Measurements from ENCODE around the gene PIKFYVE.
"Not testable (repeated sequence)": the region's sequence is repeated elsewhere in the genome, so short reads cannot be mapped to it uniquely, and the experiment has no call there.

Gene PIKFYVE

GRCh38 chr2:208249296-208249695 lies 16.8 kb upstream of the PIKFYVE start:
- Mint-ChIP-seq H3K4me3 (no peak overlapping the region), H3K27ac (no peak overlapping the region), H3K27me3 (no peaks in the 10 kb centered on the region), H3K4me1 (peaks cover 20% of the 10 kb centered on the region), H3K9me3 (no peaks in the 10 kb centered on the region), H3K36me3 (ENCODE audit: low read depth) (peaks cover 22% of the 10 kb centered on the region)
- ATAC-seq (no peak), DNase-seq (no peak)

GRCh38 chr2:208250388-208250787 lies 15.7 kb upstream of the PIKFYVE start:
- no peak for ATAC-seq
- DNase-seq = no peak
- Mint-ChIP-seq H3K4me1 (peaks cover 22% of the 10 kb centered on the region), H3K27me3 (no peaks in the 10 kb centered on the region), H3K36me3 (ENCODE audit: low read depth) (peaks cover 22% of the 10 kb centered on the region), H3K4me3 (no peak overlapping the region), H3K9me3 (no peaks in the 10 kb centered on the region), H3K27ac (no peak overlapping the region)

GRCh38 chr2:208251098-208251497 lies 15.0 kb upstream of the PIKFYVE start:
- H3K9me3 Mint-ChIP-seq = no peaks in the 10 kb centered on the region
- H3K4me3 Mint-ChIP-seq = no peak overlapping the region
- peaks cover 27% of the 10 kb centered on the region for H3K4me1 Mint-ChIP-seq
- H3K27me3 Mint-ChIP-seq = no peaks in the 10 kb centered on the region
- no peak for ATAC-seq
- peaks cover 22% of the 10 kb centered on the region for H3K36me3 Mint-ChIP-seq (ENCODE audit: low read depth)
- H3K27ac Mint-ChIP-seq = no peak overlapping the region
- DNase-seq = no peak

GRCh38 chr2:208252716-208253492 lies 13.2 kb upstream of the PIKFYVE start:
- Mint-ChIP-seq H3K27ac (peak overlapping the region; percentile 25), H3K9me3 (no peaks in the 10 kb centered on the region), H3K27me3 (no peaks in the 10 kb centered on the region), H3K4me1 (peaks cover 27% of the 10 kb centered on the region), H3K36me3 (ENCODE audit: low read depth) (peaks cover 15% of the 10 kb centered on the region), H3K4me3 (peak overlapping the region; percentile 97)
- no peak for DNase-seq
- no peak for ATAC-seq

- no peak for DNase-seq
- Mint-ChIP-seq H3K9me3 (no peaks in the 10 kb centered on the region), H3K36me3 (ENCODE audit: low read depth) (peaks cover 15% of the 10 kb centered on the region), H3K4me3 (peak overlapping the region; percentile 97), H3K27ac (peak overlapping the region; percentile 62), H3K27me3 (no peaks in the 10 kb centered on the region), H3K4me1 (peaks cover 27% of the 10 kb centered on the region)
- no peak for ATAC-seq
Measured at GRCh38 chr2:208253600-208254117, 12.4 kb upstream of the PIKFYVE start.

- Mint-ChIP-seq H3K27ac (peak overlapping the region; percentile 84), H3K9me3 (no peaks in the 10 kb centered on the region), H3K36me3 (ENCODE audit: low read depth) (peaks cover 15% of the 10 kb centered on the region), H3K27me3 (no peaks in the 10 kb centered on the region), H3K4me3 (peak overlapping the region; percentile 97), H3K4me1 (peaks cover 27% of the 10 kb centered on the region)
- DNase-seq = peak; percentile 88
- peak; percentile 81 for ATAC-seq
Measured at GRCh38 chr2:208254118-208254870, 11.8 kb upstream of the PIKFYVE start.

- Mint-ChIP-seq H3K4me3 (peak within 1 kb of the TSS; percentile 97), H3K9me3 (no peaks in the 10 kb centered on the region), H3K27me3 (no peaks in the 10 kb centered on the region), H3K4me1 (peaks cover 27% of the 10 kb centered on the region), H3K27ac (peak within 1 kb of the TSS; percentile 84), H3K36me3 (ENCODE audit: low read depth) (peaks cover 11% of the 10 kb centered on the region)
- DNase-seq (peak; percentile 98), ATAC-seq (peak; percentile 77)
Measured at GRCh38 chr2:208254871-208255556, 11.0 kb upstream of the PIKFYVE start, which contains the start of gene IDH1. TSS of gene IDH1 (minus strand) at chr2:208255071. CDS start at chr2:208251551, 3,520 bp downstream.

GRCh38 chr2:208255557-208256106 lies 10.4 kb upstream of the PIKFYVE start:
- ATAC-seq = no peak

GRCh38 chr2:208256192-208256782 lies 9.8 kb upstream of the PIKFYVE start:
- Mint-ChIP-seq H3K4me1 (peaks cover 25% of the 10 kb centered on the region), H3K4me3 (peak overlapping the region; percentile 97), H3K36me3 (ENCODE audit: low read depth) (peaks cover 8% of the 10 kb centered on the region), H3K9me3 (no peaks in the 10 kb centered on the region), H3K27me3 (no peaks in the 10 kb centered on the region), H3K27ac (no peak overlapping the region)
- ATAC-seq = no peak
- no peak for DNase-seq

More at GRCh38 chr2:208255557-208256106, 10.4 kb upstream of the PIKFYVE start:
- Mint-ChIP-seq H3K27ac (peak overlapping the region; percentile 84), H3K4me1 (peaks cover 27% of the 10 kb centered on the region), H3K4me3 (peak overlapping the region; percentile 97), H3K27me3 (no peaks in the 10 kb centered on the region), H3K9me3 (no peaks in the 10 kb centered on the region), H3K36me3 (ENCODE audit: low read depth) (peaks cover 8% of the 10 kb centered on the region)
- no peak for DNase-seq

GRCh38 chr2:208256849-208257813 lies 8.9 kb upstream of the PIKFYVE start:
- H3K27ac Mint-ChIP-seq; H3K4me3 Mint-ChIP-seq; H3K36me3 Mint-ChIP-seq (ENCODE audit: low read depth); H3K9me3 Mint-ChIP-seq; ATAC-seq; H3K27me3 Mint-ChIP-seq; DNase-seq: not testable (repeated sequence)
- peaks cover 24% of the 10 kb centered on the region for H3K4me1 Mint-ChIP-seq

GRCh38 chr2:208265371-208265800 lies 669 bp upstream of the PIKFYVE start:
- Mint-ChIP-seq H3K27me3 (no peaks in the 10 kb centered on the region), H3K9me3 (no peaks in the 10 kb centered on the region), H3K4me1 (peaks cover 42% of the 10 kb centered on the region), H3K4me3 (peak overlapping the region; percentile 90), H3K27ac (peak overlapping the region; percentile 96), H3K36me3 (ENCODE audit: low read depth) (peaks cover 4% of the 10 kb centered on the region)
- peak; percentile 61 for ATAC-seq
- peak; percentile 55 for DNase-seq

GRCh38 chr2:208266553-208266893 lies 468 bp downstream of the PIKFYVE start:
- Mint-ChIP-seq H3K4me1 (peaks cover 43% of the 10 kb centered on the region), H3K4me3 (peak overlapping the region; percentile 90), H3K27ac (peak overlapping the region; percentile 96), H3K9me3 (no peaks in the 10 kb centered on the region), H3K36me3 (ENCODE audit: low read depth) (peaks cover 8% of the 10 kb centered on the region), H3K27me3 (no peaks in the 10 kb centered on the region)
- ATAC-seq (no peak), DNase-seq (no peak)

- no peaks in the 10 kb centered on the region for H3K27me3 Mint-ChIP-seq
- no peaks in the 10 kb centered on the region for H3K9me3 Mint-ChIP-seq
- DNase-seq (no peak), ATAC-seq (no peak)
- peak overlapping the region; percentile 96 for H3K27ac Mint-ChIP-seq
- peaks cover 43% of the 10 kb centered on the region for H3K4me1 Mint-ChIP-seq
- peaks cover 10% of the 10 kb centered on the region for H3K36me3 Mint-ChIP-seq (ENCODE audit: low read depth)
- peak overlapping the region; percentile 90 for H3K4me3 Mint-ChIP-seq
Measured at GRCh38 chr2:208266936-208267335, 881 bp downstream of the PIKFYVE start.

Data from activated naive CD8-positive, alpha-beta T cell treated with anti-CD3 and anti-CD28 coated beads, Interleukin-2, amount 50 U/mL, for 24 hours (primary cell).